K562 (cell line): ENCODE data around the gene BIRC5. TPM values are rescaled to one million over a fixed set of nuclear protein-coding genes. Genes with fewer than 3 reads are reported as not detected.
A peak's percentile ranks its signal among the peaks of the same experiment; 100 is the strongest.

Source experiments
- CBFA2T3 ChIP-seq: fragments of 450-650 bp; IDR thresholded peaks from 2 replicates; pipeline ENCODE4 v1.6.1; 2017
- CEBPZ ChIP-seq: fragments of 150-350 bp; IDR thresholded peaks from 2 replicates; pipeline ENCODE4 v1.6.1; 2014; ENCODE audit warnings: low read depth, mild to moderate bottlenecking, low read length, borderline replicate concordance
- DLX4 ChIP-seq: fragments of 250-450 bp; sonication (Bioruptor Pico); IDR thresholded peaks from 2 replicates; pipeline ENCODE4 v1.6.1; 2021; ENCODE audit warnings: mild to moderate bottlenecking
- DNMT1 ChIP-seq: fragments of 450-650 bp; IDR thresholded peaks from 2 replicates; pipeline ENCODE4 v1.6.1; 2016; ENCODE audit warnings: antibody characterized with exemption, mild to moderate bottlenecking
- HNRNPL ChIP-seq: fragments of 200-400 bp; formaldehyde crosslinking; IDR thresholded peaks from 2 replicates; pipeline ENCODE4 v1.6.1; 2017; ENCODE audit warnings: low read depth, mild to moderate bottlenecking, low read length
- MAX ChIP-seq: sonication (generic); formaldehyde crosslinking; IDR thresholded peaks from 2 replicates; pipeline ENCODE4 v1.9.0; 2022; ENCODE audit warnings: mild to moderate bottlenecking, missing genetic modification reagents
- MLX ChIP-seq, 2 experiments: fragments of 450-650 bp in 1 of 2; sonication (generic) in 1 of 2; formaldehyde crosslinking; conservative IDR thresholded peaks; 2 replicates each; pipeline versions ENCODE4 v1.4.0 to v1.8.1; 2020 to 2022; ENCODE audit warnings: mild to moderate bottlenecking in 1 of 2, missing genetic modification reagents in 1 of 2
- NCOA1 ChIP-seq: fragments of 450-650 bp; IDR thresholded peaks from 2 replicates; pipeline ENCODE4 v1.6.1; 2016; ENCODE audit warnings: low read depth
- PHTF2 ChIP-seq: fragments of 250-450 bp; sonication (Bioruptor Pico); IDR thresholded peaks from 2 replicates; pipeline ENCODE4 v1.5.0; 2021; ENCODE audit warnings: mild to moderate bottlenecking
- POU5F1 ChIP-seq: fragments of 150-350 bp; IDR thresholded peaks from 2 replicates; pipeline ENCODE4 v1.6.1; 2014; ENCODE audit warnings: borderline replicate concordance, low read length, low read depth, mild to moderate bottlenecking; ENCODE audit not compliant: partially characterized antibody
- PYGO2 ChIP-seq: fragments of 450-650 bp; IDR thresholded peaks from 2 replicates; pipeline ENCODE4 v1.6.1; 2016; ENCODE audit warnings: mild to moderate bottlenecking, missing genetic modification characterization, moderate library complexity, missing compliant biosample characterization
- SAFB2 ChIP-seq: fragments of 200-400 bp; formaldehyde crosslinking; IDR thresholded peaks from 2 replicates; pipeline ENCODE4 v1.6.1; 2018; ENCODE audit warnings: borderline replicate concordance, low read length, low read depth, moderate library complexity; ENCODE audit not compliant: severe bottlenecking
- STAT5A ChIP-seq: IDR thresholded peaks from 2 replicates; pipeline ENCODE4 v1.6.1; 2012; ENCODE audit warnings: low read length, inconsistent platforms, borderline replicate concordance
- ZBTB7A ChIP-seq: IDR thresholded peaks from 2 replicates; pipeline ENCODE4 v1.6.1; 2011; ENCODE audit warnings: low read depth, mild to moderate bottlenecking, low read length, moderate library complexity, borderline replicate concordance; ENCODE audit not compliant: control insufficient read depth
- ZBTB9 ChIP-seq: fragments of 450-650 bp; formaldehyde crosslinking; IDR thresholded peaks from 2 replicates; pipeline ENCODE4 v1.4.0; 2020; ENCODE audit warnings: mild to moderate bottlenecking, moderate library complexity
- ZMIZ1 ChIP-seq, 2 experiments: fragments of 150-350 bp in 1 of 2; IDR thresholded peaks; 2 replicates each; pipeline ENCODE4 v1.6.1; 2012 to 2016; ENCODE audit warnings: low read depth in 2 of 2, low read length in 2 of 2, mild to moderate bottlenecking in 1 of 2, moderate library complexity in 1 of 2
- ZNF174 ChIP-seq: fragments of 250-450 bp; sonication (Bioruptor Pico); IDR thresholded peaks from 2 replicates; pipeline ENCODE4 v1.4.0; 2020; ENCODE audit warnings: mild to moderate bottlenecking
- polyA plus RNA-seq, 8 experiments: library from polyadenylated mRNA; depleted of rRNA in 4 of 8; stranded (reverse) in 5 of 8; unstranded in 3 of 8; fragments of >200 nt; fragmentation: Nextera tagmentation in 2 of 8; fragmentation: Illumina TruSeq in 1 of 8; extraction: Ambion mirVana in 2 of 8; extraction: Trizol in 1 of 8; gene quantifications; 2 replicates each; pipeline versions ENCODE4 v1.2.1 to v1.2.3, GENCODE V29; 2011 to 2014; ENCODE audit warnings: inconsistent platforms in 1 of 8, missing spikeins in 1 of 8
- total RNA-seq, 7 experiments: library from RNA; depleted of rRNA in 6 of 7; stranded (reverse); fragments of >200 nt in 6 of 7; fragmentation: Illumina TruSeq in 2 of 7; extraction: Trizol in 2 of 7; gene quantifications; 2 replicates each; pipeline versions ENCODE4 v1.2.1 to v1.2.3, GENCODE V29; 2011 to 2021; ENCODE audit warnings: low replicate concordance in 1 of 7

Gene BIRC5
- total and polyA plus RNA-seq, 9 of the 15 experiments (the other 6 are each of a cell fraction or from before 2014, with no cell fraction given) = 64.4 to 140 (median 101) TPM

- no peak for TF ChIP-seq ZMIZ1 (IDR thresholded peaks at IDR 0.05; ENCODE audit: low read depth in 2 of 2, low read length in 2 of 2)
- no peak for TF ChIP-seq DNMT1
- TF ChIP-seq HNRNPL = no peak
- peak; percentile 59; the same call in 1 of the 2 replicates for TF ChIP-seq STAT5A
- TF ChIP-seq CBFA2T3 = peak; percentile 60; the same call in 1 of the 2 replicates
- TF ChIP-seq ZBTB9 (CRISPR knock-in tag) = 0 out of 2 replicates have a peak, but pooled peaks have one; percentile 82
- no peak for TF ChIP-seq ZNF174 (CRISPR knock-in tag)
- TF ChIP-seq DLX4 (CRISPR knock-in tag) = no peak
- peak; percentile 67 for TF ChIP-seq MAX (CRISPR knock-in tag)
- TF ChIP-seq CEBPZ = no peak
- TF ChIP-seq SAFB2 = no peak
- TF ChIP-seq MLX (CRISPR knock-in tag; conservative IDR thresholded peaks at IDR 0.05) = no peak
- TF ChIP-seq ZBTB7A = peak; percentile 94; the same call in 1 of the 2 replicates
- TF ChIP-seq PHTF2 = no peak
- peak; percentile 66; the same call in 1 of the 2 replicates for TF ChIP-seq NCOA1
- TF ChIP-seq PYGO2 = no peak; the same call in 1 of the 2 replicates
- no peak for TF ChIP-seq POU5F1
These were observed 49.1 kb downstream of the BIRC5 start (continued) for GRCh38 chr17:78263063-78263735.
